ENCODE data around the gene PITPNC1.
"Not testable (repeated sequence)": the region's sequence is repeated elsewhere in the genome, so short reads cannot be mapped to it uniquely, and the experiment has no call there.

Gene PITPNC1

GRCh38 chr17:67366193-67367157 is 10.6 kb upstream of the PITPNC1 start, which contains the start of gene PSMD12:
PSMD12 (minus strand) TSS chr17:67366577; CDS start chr17:67366519, 58 bp downstream.
- H3K4me3 ChIP-seq (ENCODE audit: low read depth, low read length), result peak within 1 kb of the TSS; percentile 99

- H3K4me3 ChIP-seq (ENCODE audit: low read depth, low read length), result no peak overlapping the region
These were observed 7.4 kb upstream of the PITPNC1 start for GRCh38 chr17:67369676-67370075.

GRCh38 chr17:67372751-67373150 is 4.3 kb upstream of the PITPNC1 start:
- H3K4me3 ChIP-seq (ENCODE audit: low read depth, low read length), result no peak overlapping the region

GRCh38 chr17:67374329-67375053 is 2.6 kb upstream of the PITPNC1 start:
- H3K4me3 ChIP-seq (ENCODE audit: low read depth, low read length), result no peak overlapping the region

GRCh38 chr17:67375054-67375427 is 2.0 kb upstream of the PITPNC1 start:
- H3K4me3 ChIP-seq (ENCODE audit: low read depth, low read length), result no peak overlapping the region

- H3K4me3 ChIP-seq (ENCODE audit: low read depth, low read length), result no peak overlapping the region
These were observed 1.4 kb upstream of the PITPNC1 start for GRCh38 chr17:67375716-67376115.

- H3K4me3 ChIP-seq (ENCODE audit: low read depth, low read length), result peak overlapping the region; percentile 84
These were observed 705 bp upstream of the PITPNC1 start for GRCh38 chr17:67376415-67376736.

- H3K4me3 ChIP-seq (ENCODE audit: low read depth, low read length), result peak overlapping the region; percentile 84
These were observed 690 bp downstream of the PITPNC1 start for GRCh38 chr17:67377488-67378453.

GRCh38 chr17:67378454-67379250 is 1.6 kb downstream of the PITPNC1 start:
- H3K4me3 ChIP-seq (ENCODE audit: low read depth, low read length), result peak overlapping the region; percentile 84

GRCh38 chr17:67379251-67379630 is 2.2 kb downstream of the PITPNC1 start:
- peak overlapping the region; percentile 35 for H3K4me3 ChIP-seq (ENCODE audit: low read depth, low read length)

GRCh38 chr17:67381929-67382257 is 4.8 kb downstream of the PITPNC1 start:
- no peak overlapping the region for H3K4me3 ChIP-seq (ENCODE audit: low read depth, low read length)

GRCh38 chr17:67385122-67385988 is 8.3 kb downstream of the PITPNC1 start:
- no peak overlapping the region for H3K4me3 ChIP-seq (ENCODE audit: low read depth, low read length)

- no peak overlapping the region for H3K4me3 ChIP-seq (ENCODE audit: low read depth, low read length)
These were observed 10.0 kb downstream of the PITPNC1 start for GRCh38 chr17:67386965-67387551.

GRCh38 chr17:67388536-67388935 is 11.5 kb downstream of the PITPNC1 start:
- not testable (repeated sequence) for H3K4me3 ChIP-seq (ENCODE audit: low read depth, low read length)

- H3K4me3 ChIP-seq (ENCODE audit: low read depth, low read length), result no peak overlapping the region
These were observed 11.9 kb downstream of the PITPNC1 start for GRCh38 chr17:67388986-67389385.

GRCh38 chr17:67390006-67390645 is 13.0 kb downstream of the PITPNC1 start:
- no peak overlapping the region for H3K4me3 ChIP-seq (ENCODE audit: low read depth, low read length)

GRCh38 chr17:67390646-67391361 is 13.7 kb downstream of the PITPNC1 start:
- H3K4me3 ChIP-seq (ENCODE audit: low read depth, low read length), result no peak overlapping the region

- no peak overlapping the region for H3K4me3 ChIP-seq (ENCODE audit: low read depth, low read length)
These were observed 15.0 kb downstream of the PITPNC1 start for GRCh38 chr17:67392111-67392510.
